ENCODE results near the gene ZBTB17. TPM values are rescaled to one million over a fixed set of nuclear protein-coding genes. Genes with fewer than 3 reads are reported as not detected.
A peak's percentile ranks its signal among the peaks of the same experiment; 100 is the strongest.

ZBTB17 gene
- total RNA-seq, 1 experiment from 2014 or later: 17.4 TPM

- Histone ChIP-seq H3K4me1 (replicated peaks; ENCODE audit: insufficient read depth) (peaks cover 5% of the 10 kb centered on the region; the same call in 1 of the 2 replicates), H2AFZ (no peak overlapping the region), H3K36me3 (ENCODE audit: low read depth) (no peaks in the 10 kb centered on the region), H3K27me3 (ENCODE audit: insufficient read depth, low read depth) (no peaks in the 10 kb centered on the region), H3K9me3 (ENCODE audit: insufficient read depth, low read depth) (no peaks in the 10 kb centered on the region), H3K27ac (no peak overlapping the region), H3K4me3 (no peak overlapping the region), H3F3A (ENCODE audit: insufficient read depth, low read depth) (peaks cover 10% of the 10 kb centered on the region; the same call in 1 of the 2 replicates), H4K20me1 (ENCODE audit: insufficient read depth) (no peaks in the 10 kb centered on the region), H3K4me2 (no peak overlapping the region), H3K9me2 (ENCODE audit: insufficient read depth) (no peaks in the 10 kb centered on the region), H3K79me2 (ENCODE audit: low read depth) (no peaks in the 10 kb centered on the region)
- intact Hi-C loops (cut with micrococcal nuclease; ENCODE audit: unreplicated experiment): loop anchor here (1.0 to 5.0 kb wide), 6 partner anchors 23 to 358 kb away; partner anchors contain the start of genes FAM131C and SZRD1
- no peak for TF ChIP-seq EZH2 (IDR thresholded peaks at IDR 0.05; ENCODE audit: low read depth)
- no peak for TF ChIP-seq CTCF (conservative IDR thresholded peaks at IDR 0.05)
- ChIA-PET CTCF (interaction anchor here (0.8 to 1.0 kb wide), 2 partner anchors 46 to 353 kb away, joined by 4 to 5 read pairs; no protein-coding TSS in a partner anchor), POLR2A (ENCODE audit: unreplicated experiment) (no interaction called here)
- no TSS peak for BruUV-seq (replicated peaks)
- DNase-seq: no peak
These were observed 33.8 kb upstream of the ZBTB17 start for GRCh38 chr1:16009678-16010077.

GRCh38 chr1:16009030-16009460 is 33.1 kb upstream of the ZBTB17 start:
- ChIA-PET POLR2A (ENCODE audit: unreplicated experiment) (no interaction called here), CTCF (interaction anchor here (0.8 to 1.0 kb wide), 2 partner anchors 47 to 354 kb away, joined by 4 to 5 read pairs; no protein-coding TSS in a partner anchor)
- DNase-seq: peak; percentile 43 to 69
- H4K20me1 ChIP-seq (ENCODE audit: insufficient read depth): no peaks in the 10 kb centered on the region
- H3K9me3 ChIP-seq (ENCODE audit: insufficient read depth, low read depth): no peaks in the 10 kb centered on the region
- no peaks in the 10 kb centered on the region for H3K36me3 ChIP-seq (ENCODE audit: low read depth)
- H3K27ac ChIP-seq: no peak overlapping the region
- H3K4me2 ChIP-seq: no peak overlapping the region
- H3K9me2 ChIP-seq (ENCODE audit: insufficient read depth): no peaks in the 10 kb centered on the region
- H3K27me3 ChIP-seq (ENCODE audit: insufficient read depth, low read depth): no peaks in the 10 kb centered on the region
- H3K4me3 ChIP-seq: no peak overlapping the region
- BruUV-seq (replicated peaks): no TSS peak
- H3F3A ChIP-seq (ENCODE audit: insufficient read depth, low read depth): peaks cover 7% of the 10 kb centered on the region; the same call in 1 of the 2 replicates
- intact Hi-C loops (cut with micrococcal nuclease; ENCODE audit: unreplicated experiment): loop anchor here (1.0 to 5.0 kb wide), 5 partner anchors 23 to 233 kb away; partner anchors contain the start of gene FAM131C
- no peak overlapping the region for H2AFZ ChIP-seq
- H3K79me2 ChIP-seq (ENCODE audit: low read depth): no peaks in the 10 kb centered on the region
- TF ChIP-seq EZH2 (IDR thresholded peaks at IDR 0.05; ENCODE audit: low read depth) (no peak), CTCF (conservative IDR thresholded peaks at IDR 0.05) (peak; percentile 94)
- H3K4me1 ChIP-seq (replicated peaks; ENCODE audit: insufficient read depth): peaks cover 5% of the 10 kb centered on the region; the same call in 1 of the 2 replicates

GRCh38 chr1:16007671-16008341 is 31.9 kb upstream of the ZBTB17 start:
- Histone ChIP-seq H3K27ac (no peak overlapping the region), H3K9me3 (ENCODE audit: insufficient read depth, low read depth) (no peaks in the 10 kb centered on the region), H3F3A (ENCODE audit: insufficient read depth, low read depth) (no peaks in the 10 kb centered on the region; the same call in 1 of the 2 replicates), H3K27me3 (ENCODE audit: insufficient read depth, low read depth) (no peaks in the 10 kb centered on the region), H3K4me1 (replicated peaks; ENCODE audit: insufficient read depth) (peaks cover 5% of the 10 kb centered on the region; the same call in 1 of the 2 replicates), H4K20me1 (ENCODE audit: insufficient read depth) (no peaks in the 10 kb centered on the region), H3K36me3 (ENCODE audit: low read depth) (no peaks in the 10 kb centered on the region), H3K79me2 (ENCODE audit: low read depth) (no peaks in the 10 kb centered on the region), H3K4me3 (no peak overlapping the region), H3K4me2 (no peak overlapping the region), H3K9me2 (ENCODE audit: insufficient read depth) (no peaks in the 10 kb centered on the region), H2AFZ (no peak overlapping the region)
- no TSS peak for BruUV-seq (replicated peaks)
- no peak for TF ChIP-seq EZH2 (IDR thresholded peaks at IDR 0.05; ENCODE audit: low read depth)
- TF ChIP-seq CTCF (conservative IDR thresholded peaks at IDR 0.05): no peak
- ChIA-PET CTCF (interaction anchor here (0.5 to 0.7 kb wide), 5 partner anchors 16 to 453 kb away, joined by 3 to 10 read pairs (median 5); no protein-coding TSS in a partner anchor), POLR2A (ENCODE audit: unreplicated experiment) (interaction anchor here (0.6 to 0.7 kb wide), 2 partner anchors 69 to 207 kb away, joined by 3 to 5 read pairs; no protein-coding TSS in a partner anchor)
- intact Hi-C loops (cut with micrococcal nuclease; ENCODE audit: unreplicated experiment): loop anchor here (2.0 to 5.0 kb wide), 4 partner anchors 65 to 234 kb away; partner anchors contain the start of gene FAM131C
- no peak for DNase-seq
